Suprapubic skin (tissue), 4 donors: ENCODE measurements around the gene FRY. TPM values are rescaled to one million over a fixed set of nuclear protein-coding genes. Genes with fewer than 3 reads are reported as not detected.

Experiments used
- DNase-seq, 2 donors: peaks; one replicate each; pipeline ENCODE4 v3.0.0-alpha.2; 2019; ENCODE audit warnings: low spot score in 2 of 2
- H3K27ac ChIP-seq: fragments of 200-600 bp; sonication (generic); one replicate; pipeline ENCODE4 v1.5.1; 2019
- H3K27me3 ChIP-seq: fragments of 200-600 bp; sonication (generic); one replicate; pipeline ENCODE4 v1.5.1; 2019
- H3K36me3 ChIP-seq: fragments of 200-600 bp; sonication (generic); one replicate; pipeline ENCODE4 v1.5.1; 2019
- H3K4me1 ChIP-seq: fragments of 200-600 bp; sonication (generic); one replicate; pipeline ENCODE4 v1.5.1; 2019
- H3K4me3 ChIP-seq: fragments of 200-600 bp; sonication (generic); one replicate; pipeline ENCODE4 v1.5.1; 2019; ENCODE audit warnings: mild to moderate bottlenecking
- H3K9me3 ChIP-seq: fragments of 200-600 bp; sonication (generic); one replicate; pipeline ENCODE4 v1.5.1; 2019
- EP300 ChIP-seq: sonication (generic); formaldehyde crosslinking; IDR thresholded peaks from one replicate; pipeline ENCODE4 v1.6.1; 2017; ENCODE audit warnings: antibody characterized with exemption
- POLR2A ChIP-seq, 2 donors: fragments of 450-650 bp; IDR thresholded peaks; one replicate each; pipeline ENCODE4 v1.6.1; 2017; ENCODE audit warnings: antibody characterized with exemption in 2 of 2, mild to moderate bottlenecking in 2 of 2, moderate library complexity in 2 of 2
- POLR2AphosphoS5 ChIP-seq, 3 donors: sonication (generic); formaldehyde crosslinking; IDR thresholded peaks; one replicate each; pipeline ENCODE4 v1.6.1; 2017; ENCODE audit warnings: antibody characterized with exemption in 3 of 3
- WGBS: methylation state at CpG from one replicate; pipeline ENCODE4 v1.1.5; 2018; 5-methylcytosine and 5-hydroxymethylcytosine counted together
- total RNA-seq, 4 donors: library from RNA; depleted of rRNA; stranded (reverse); fragments of >200 nt; gene quantifications; one replicate each; pipeline ENCODE4 v1.1.0, GENCODE V29; 2016
- TF ChIP-seq, protein P1 (sequence below), 2 donors: fragments of 200-600 bp in 1 of 2; fragments of 450-650 bp in 1 of 2; sonication (generic) in 1 of 2; IDR thresholded peaks; one replicate each; pipeline ENCODE4 v1.5.1; 2016 to 2019; ENCODE audit warnings: antibody characterized with exemption in 2 of 2, mild to moderate bottlenecking in 1 of 2, moderate library complexity in 1 of 2

Gene FRY
- total RNA-seq, 4 donors from 2014 or later = 22.5 to 39.6 (median 26.8) TPM

DNA sequence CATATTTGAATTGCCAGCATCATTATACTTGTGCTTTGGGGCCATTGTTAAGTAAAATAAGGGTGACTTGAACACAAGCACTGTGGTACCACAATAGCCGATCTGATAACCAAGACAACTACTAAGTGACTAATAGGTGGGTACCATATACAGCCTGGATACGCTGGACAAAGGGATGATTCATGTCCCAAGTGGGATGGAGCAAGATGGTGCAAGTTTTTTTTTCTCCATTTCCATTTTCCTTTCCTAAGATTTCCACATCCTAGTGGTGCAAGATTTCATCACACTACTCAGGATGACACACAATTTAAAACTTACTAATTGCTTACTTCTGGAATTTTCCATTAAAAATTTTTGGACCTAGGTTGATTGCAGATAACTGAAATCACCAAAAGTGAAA, 298.9 kb downstream of the FRY start:
- Histone ChIP-seq H3K27me3 (no peaks in the 10 kb centered on the region), H3K36me3 (no peaks in the 10 kb centered on the region), H3K4me3 (no peak overlapping the region), H3K9me3 (no peaks in the 10 kb centered on the region), H3K27ac (no peak overlapping the region), H3K4me1 (no peaks in the 10 kb centered on the region)
- WGBS = 88% methylated on average over 2 of the region's 2 CpGs
- no peak for DNase-seq
- TF ChIP-seq, protein P1, sequence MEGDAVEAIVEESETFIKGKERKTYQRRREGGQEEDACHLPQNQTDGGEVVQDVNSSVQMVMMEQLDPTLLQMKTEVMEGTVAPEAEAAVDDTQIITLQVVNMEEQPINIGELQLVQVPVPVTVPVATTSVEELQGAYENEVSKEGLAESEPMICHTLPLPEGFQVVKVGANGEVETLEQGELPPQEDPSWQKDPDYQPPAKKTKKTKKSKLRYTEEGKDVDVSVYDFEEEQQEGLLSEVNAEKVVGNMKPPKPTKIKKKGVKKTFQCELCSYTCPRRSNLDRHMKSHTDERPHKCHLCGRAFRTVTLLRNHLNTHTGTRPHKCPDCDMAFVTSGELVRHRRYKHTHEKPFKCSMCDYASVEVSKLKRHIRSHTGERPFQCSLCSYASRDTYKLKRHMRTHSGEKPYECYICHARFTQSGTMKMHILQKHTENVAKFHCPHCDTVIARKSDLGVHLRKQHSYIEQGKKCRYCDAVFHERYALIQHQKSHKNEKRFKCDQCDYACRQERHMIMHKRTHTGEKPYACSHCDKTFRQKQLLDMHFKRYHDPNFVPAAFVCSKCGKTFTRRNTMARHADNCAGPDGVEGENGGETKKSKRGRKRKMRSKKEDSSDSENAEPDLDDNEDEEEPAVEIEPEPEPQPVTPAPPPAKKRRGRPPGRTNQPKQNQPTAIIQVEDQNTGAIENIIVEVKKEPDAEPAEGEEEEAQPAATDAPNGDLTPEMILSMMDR (IDR thresholded peaks at IDR 0.05) = no peak
- TF ChIP-seq POLR2A (IDR thresholded peaks at IDR 0.05) (no peak), EP300 (no peak), POLR2AphosphoS5 (IDR thresholded peaks at IDR 0.05) (no peak)

DNA sequence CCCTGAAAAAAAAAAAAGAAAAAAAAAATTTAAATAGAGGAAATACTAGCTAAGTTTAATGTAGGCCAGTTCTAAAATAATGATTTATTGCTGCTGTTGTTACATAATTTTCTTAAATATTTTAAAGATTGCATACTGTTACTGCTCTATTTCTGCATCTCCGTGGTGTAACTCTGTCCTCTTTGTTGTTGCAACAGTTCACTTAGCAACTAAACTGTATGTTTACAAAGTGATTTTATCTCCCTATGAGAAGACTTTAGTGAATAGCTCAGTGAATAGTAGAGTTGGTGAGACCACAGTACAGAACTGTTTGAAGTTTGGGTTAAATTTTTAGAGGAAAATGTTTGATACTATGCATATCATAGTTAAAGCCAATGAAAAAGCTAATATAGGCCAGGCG, 303.1 kb downstream of the FRY start:
- DNase-seq = no peak
- TF ChIP-seq POLR2AphosphoS5 (IDR thresholded peaks at IDR 0.05) (no peak), EP300 (no peak), POLR2A (IDR thresholded peaks at IDR 0.05) (no peak)
- 76% methylated on average over 2 of the region's 2 CpGs for WGBS
- H3K4me3 ChIP-seq = no peak overlapping the region
- no peaks in the 10 kb centered on the region for H3K27me3 ChIP-seq
- H3K9me3 ChIP-seq = no peaks in the 10 kb centered on the region
- H3K4me1 ChIP-seq = no peaks in the 10 kb centered on the region
- no peaks in the 10 kb centered on the region for H3K36me3 ChIP-seq
- H3K27ac ChIP-seq = no peak overlapping the region

DNA sequence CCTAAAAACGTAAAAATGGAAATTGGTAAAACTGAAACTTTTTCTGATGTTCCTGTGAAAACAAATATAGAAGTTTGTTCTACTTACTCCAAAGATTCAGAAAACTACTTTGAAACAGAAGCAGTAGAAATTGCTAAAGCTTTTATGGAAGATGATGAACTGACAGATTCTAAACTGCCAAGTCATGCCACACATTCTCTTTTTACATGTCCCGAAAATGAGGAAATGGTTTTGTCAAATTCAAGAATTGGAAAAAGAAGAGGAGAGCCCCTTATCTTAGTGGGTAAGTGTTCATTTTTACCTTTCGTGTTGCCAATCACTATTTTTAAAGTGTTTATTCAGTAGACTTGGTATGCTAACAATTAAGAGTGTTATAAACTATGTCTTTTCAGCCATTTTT, 309.3 kb downstream of the FRY start:
- H3K9me3 ChIP-seq = no peaks in the 10 kb centered on the region
- no peaks in the 10 kb centered on the region for H3K4me1 ChIP-seq
- no peak overlapping the region for H3K27ac ChIP-seq
- no peaks in the 10 kb centered on the region for H3K36me3 ChIP-seq
- H3K27me3 ChIP-seq = no peaks in the 10 kb centered on the region
- no peak overlapping the region for H3K4me3 ChIP-seq
- WGBS = 91% methylated on average over 3 of the region's 3 CpGs
- no peak for DNase-seq
- TF ChIP-seq POLR2A (IDR thresholded peaks at IDR 0.05) = no peak
- TF ChIP-seq POLR2AphosphoS5 (IDR thresholded peaks at IDR 0.05) = no peak
- no peak for TF ChIP-seq EP300
- TF ChIP-seq, protein P1 (IDR thresholded peaks at IDR 0.05) = no peak

DNA sequence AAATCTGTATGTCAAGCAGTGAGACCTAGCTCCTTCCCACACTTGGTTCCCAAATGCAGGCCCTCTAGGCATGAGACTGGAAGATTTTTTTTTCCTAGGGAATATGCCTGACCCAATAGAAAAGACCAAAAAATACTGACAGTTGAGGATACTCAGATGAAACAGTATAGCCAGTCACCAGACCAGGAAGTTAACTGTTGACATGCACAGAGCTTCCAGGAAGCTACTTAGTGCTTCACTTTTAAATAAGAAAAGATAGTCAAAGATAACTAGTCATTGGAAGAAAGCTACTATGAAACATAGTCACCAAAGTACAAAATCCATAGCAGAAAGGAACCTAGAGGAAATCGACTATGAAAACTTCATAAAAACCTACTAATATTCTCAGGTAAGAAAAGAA, 316.1 kb downstream of the FRY start:
- Histone ChIP-seq H3K27ac (no peak overlapping the region), H3K4me1 (no peaks in the 10 kb centered on the region), H3K4me3 (no peak overlapping the region), H3K9me3 (no peaks in the 10 kb centered on the region), H3K27me3 (no peaks in the 10 kb centered on the region), H3K36me3 (no peaks in the 10 kb centered on the region)
- 88% methylated on average over 1 of the region's 1 CpG for WGBS
- TF ChIP-seq POLR2AphosphoS5 (IDR thresholded peaks at IDR 0.05) = no peak
- no peak for TF ChIP-seq POLR2A (IDR thresholded peaks at IDR 0.05)
- TF ChIP-seq EP300 = no peak
- TF ChIP-seq, protein P1 (IDR thresholded peaks at IDR 0.05) = no peak
- DNase-seq = no peak
